ENCODE results near the gene RFNG.
A peak's percentile ranks its signal among the peaks of the same experiment; 100 is the strongest.

RFNG gene

GRCh38 chr17:82051776-82052637, at the start of gene RFNG, which contains the start of gene GPS1:
Gene RFNG, minus strand, starts transcription at chr17:82051811. Its CDS starts 45 bp downstream, at chr17:82051766.
Gene GPS1, plus strand, starts transcription at chr17:82051898. Its CDS starts 34 bp downstream, at chr17:82051932.
- DNase-seq: peak; percentile 33

DNA sequence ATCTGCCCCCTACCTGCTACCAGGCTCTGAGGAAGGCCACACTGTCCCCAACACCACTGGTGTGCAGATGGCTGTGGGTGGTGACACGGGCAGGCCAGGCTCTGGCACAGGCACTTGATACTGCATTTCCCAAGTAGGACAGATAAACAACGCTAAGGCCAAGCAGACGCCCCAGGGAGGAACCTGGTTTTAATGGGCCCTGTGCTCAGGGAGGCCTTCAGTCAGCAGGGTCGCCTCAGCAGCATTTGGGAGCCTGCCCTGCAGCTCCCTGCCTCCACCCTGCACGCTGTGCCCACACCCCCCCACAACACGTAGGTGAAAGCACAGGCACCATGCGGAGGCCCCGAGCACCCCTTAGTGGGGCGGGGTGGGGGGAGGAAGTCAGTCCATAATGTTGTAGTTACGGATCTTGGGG, 49.7 kb upstream of the RFNG start:
- DNase-seq: no peak

DNA sequence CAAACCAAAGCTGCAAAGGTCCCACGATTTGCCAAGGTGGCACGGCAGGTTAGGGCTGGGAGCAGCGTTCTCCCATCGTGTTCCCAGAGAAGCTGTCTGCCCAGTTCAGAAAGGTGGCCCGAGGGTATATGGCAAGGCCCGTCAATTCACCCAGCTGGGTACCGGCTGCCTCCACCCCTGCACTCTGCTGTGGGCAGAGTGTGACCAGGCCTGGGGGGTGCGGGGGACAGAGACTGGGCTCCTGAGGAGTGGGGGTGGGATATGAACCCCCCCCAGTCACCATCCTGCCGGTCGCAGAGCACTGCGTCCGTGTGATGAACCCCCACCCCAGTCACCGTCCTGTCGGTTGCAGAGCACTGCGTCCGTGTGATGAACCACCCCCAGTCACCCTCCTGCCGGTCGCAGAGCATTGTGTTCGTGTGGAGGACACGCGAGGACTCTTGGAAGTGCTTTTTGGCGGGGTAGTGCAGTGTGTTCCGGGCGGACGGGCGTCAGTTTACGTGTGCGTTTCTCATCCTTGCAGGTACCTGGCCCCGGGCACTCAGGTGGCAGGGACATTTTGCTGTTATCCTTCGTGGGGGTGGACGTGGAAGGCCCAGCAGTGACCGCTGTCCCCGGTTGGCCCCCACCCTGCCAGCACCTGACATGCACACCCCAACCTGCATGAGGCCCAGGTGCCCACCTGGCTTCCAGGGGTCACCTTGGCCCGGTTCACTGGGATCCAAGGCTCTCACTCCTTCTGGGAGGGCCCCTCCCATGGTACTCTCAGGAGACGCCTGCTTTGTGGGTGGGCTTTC, 49.1 kb upstream of the RFNG start:
- no peak for DNase-seq

GRCh38 chr17:82098939-82099763, 47.5 kb upstream of the RFNG start:
- DNase-seq: no peak

DNA sequence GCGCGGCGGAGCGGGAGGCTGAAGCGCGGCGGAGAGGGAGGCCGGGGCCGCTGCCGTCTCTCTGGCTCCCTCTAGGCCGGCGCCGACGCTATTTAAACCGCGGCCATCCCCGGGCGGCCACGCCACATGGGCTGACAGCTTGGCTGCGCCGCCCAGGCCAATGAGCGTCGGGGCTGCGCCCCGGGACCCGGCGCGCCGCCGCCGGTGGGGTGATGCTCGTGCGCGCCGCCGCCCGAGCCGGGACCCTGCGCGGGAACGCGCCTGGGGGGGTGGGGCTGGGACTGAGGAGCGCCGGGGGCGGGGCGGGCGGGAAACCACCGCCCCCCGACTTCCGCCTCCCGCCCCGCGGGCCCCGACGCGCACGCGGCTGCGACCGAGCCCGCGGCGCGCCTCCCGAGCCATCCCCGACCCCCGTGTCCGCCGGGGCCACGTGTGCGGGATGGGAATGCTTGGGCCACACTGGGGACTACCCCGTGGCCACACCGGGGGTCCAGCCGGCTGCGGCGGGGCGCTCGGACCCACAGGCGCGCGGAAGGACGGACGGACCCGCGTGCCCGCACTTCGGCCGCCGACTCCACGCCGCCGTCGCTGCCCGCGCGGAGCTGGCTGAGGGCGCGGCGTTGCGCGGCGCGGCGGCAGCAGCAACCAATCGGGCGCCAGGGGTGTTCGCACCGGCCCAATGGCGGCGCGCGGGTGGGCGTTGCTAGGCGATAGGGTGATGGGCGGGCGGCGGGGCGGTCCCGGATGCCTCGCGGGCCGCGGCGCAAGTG, 46.7 kb upstream of the RFNG start, which contains the start of gene FASN:
Gene FASN (minus strand): TSS at position 68 of the 770 bp plus-strand sequence. CDS start 1,791 bp downstream, outside the sequence.
- DNase-seq: peak; percentile 95

- no peak for DNase-seq
Observed at GRCh38 chr17:82097919-82098168, 46.2 kb upstream of the RFNG start.

- DNase-seq: peak; percentile 22
Observed at GRCh38 chr17:82097184-82097918, 45.7 kb upstream of the RFNG start.

- DNase-seq: no peak
Observed at GRCh38 chr17:82096709-82097183, 45.1 kb upstream of the RFNG start.

DNA sequence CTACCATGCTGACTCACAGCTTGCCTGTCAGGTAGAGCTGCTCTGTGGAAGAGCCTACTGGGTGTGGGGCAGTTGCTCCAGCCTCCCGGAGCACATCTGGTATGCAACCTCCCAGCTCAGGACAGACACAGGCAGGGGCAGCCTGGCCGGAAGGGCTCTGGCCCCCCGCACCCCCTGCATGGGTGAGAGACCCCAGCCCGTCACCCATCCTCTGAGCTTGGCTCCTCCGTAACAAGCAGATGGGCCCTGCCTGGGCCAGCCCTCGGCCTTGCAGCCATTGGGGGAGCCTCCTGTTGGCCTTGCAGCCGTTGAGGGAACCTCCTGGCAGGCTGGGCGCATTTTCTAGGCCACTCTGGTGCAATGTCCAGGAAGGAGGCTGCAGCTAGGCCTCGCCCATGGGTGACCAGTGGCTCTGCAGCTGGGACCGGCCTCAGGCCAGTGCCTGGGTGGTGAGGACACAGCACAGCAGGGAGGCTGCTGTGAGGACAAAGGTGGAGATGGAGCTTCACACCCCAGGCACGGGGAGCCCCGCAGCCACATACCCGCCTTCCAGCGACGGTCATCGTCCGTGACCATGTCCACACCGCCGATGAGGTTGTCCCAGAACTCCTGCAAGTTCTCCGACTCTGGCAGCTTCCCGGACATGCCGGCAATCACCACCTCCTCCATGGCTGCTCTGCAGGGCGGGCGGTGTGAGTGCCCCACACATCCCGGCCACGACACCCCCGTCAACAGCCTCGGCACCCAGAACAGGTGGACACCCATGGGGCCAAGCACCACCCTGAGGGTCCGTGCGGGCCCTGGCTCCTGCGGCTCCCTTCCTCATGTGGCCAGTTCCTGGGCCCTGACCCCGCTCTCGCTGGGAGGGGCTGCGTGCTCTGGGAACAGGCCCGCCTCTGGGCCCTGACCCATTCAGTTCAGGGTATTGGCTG, 44.4 kb upstream of the RFNG start:
- DNase-seq: no peak

DNA sequence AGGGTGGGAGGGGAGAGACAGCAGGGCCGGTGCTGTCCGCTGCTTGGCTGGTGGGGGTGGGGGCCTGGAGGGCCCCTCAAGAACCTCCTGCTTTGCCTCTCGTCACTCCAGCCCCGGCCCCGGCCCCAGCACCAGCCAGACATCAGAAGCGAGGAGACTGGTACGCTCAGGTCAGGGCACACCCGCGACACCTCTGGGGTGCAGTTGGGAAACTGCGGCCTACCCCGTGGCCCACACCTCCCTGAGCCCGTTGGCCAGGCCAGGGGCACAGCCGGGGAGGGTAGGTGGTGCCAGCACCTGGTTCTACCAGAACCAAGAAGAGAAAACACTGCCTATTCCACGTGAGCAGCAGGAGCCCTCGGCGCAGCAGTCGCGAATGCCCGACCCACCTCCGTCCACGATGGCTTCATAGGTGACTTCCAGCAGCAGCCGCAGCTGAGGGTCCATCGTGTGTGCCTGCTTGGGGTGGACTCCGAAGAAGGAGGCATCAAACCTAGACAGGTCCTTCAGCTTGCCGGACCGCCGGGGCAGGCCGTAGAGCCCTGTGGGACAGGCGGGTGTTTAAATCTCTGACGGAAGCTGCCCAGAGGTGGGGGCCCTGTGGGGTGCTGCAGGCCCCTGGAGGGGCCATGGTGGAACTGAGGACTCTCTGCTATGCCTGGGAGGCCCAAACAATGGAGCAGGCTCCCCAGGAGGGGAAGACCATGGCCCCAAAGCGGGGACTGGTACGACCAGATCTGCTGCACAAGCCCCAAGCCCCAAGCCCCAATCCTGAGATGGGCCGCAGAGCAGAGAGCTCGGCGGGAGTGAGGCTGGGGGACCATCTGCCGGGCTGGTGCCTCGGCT, 43.5 kb upstream of the RFNG start:
- DNase-seq: no peak

GRCh38 chr17:82092995-82093751, 41.6 kb upstream of the RFNG start:
- no peak for DNase-seq

DNA sequence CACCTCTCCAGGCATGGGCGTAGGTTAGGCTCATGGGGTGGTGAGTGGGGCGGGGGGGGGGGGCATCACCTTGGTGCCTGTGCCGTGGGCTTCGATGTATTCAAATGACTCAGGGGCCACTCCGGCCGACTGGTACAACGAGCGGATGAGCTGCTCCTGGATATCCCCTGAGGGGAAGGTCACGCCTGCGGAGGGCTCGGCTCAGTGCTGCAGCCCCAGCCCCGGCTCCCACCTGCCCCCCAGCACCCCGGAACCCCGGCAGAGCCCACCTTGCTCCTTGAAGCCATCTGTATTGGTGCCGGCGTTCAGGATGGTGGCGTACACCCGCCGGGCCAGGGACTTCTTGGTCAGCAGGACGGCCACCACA, 41.0 kb upstream of the RFNG start:
- no peak for DNase-seq

DNA sequence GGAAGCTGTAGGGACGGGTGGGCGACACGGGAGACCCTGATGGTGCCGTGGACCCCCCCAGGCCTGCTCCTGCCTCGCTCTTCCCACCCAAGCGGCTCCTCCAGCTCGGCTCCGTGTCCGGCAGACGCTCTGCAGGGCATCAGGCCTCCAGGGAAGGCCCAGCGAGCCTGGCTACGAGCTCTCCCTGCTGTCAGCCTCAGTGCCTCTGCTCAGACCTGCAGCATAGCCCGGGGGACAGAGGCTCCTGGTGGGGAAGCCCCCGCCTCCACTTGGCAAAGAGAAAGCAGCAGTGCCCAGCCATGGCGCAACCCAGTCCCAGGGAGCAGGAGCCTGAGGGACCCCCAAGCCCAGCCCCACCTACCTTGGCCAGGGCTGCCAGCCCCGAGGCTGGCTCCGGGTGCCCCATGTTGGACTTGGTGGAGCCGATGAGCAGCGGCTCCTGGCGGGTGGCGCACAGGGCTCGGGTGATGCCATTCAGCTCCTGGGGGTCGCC, 40.5 kb upstream of the RFNG start:
- DNase-seq: no peak

GRCh38 chr17:82091264-82092066, 39.9 kb upstream of the RFNG start:
- no peak for DNase-seq

DNA sequence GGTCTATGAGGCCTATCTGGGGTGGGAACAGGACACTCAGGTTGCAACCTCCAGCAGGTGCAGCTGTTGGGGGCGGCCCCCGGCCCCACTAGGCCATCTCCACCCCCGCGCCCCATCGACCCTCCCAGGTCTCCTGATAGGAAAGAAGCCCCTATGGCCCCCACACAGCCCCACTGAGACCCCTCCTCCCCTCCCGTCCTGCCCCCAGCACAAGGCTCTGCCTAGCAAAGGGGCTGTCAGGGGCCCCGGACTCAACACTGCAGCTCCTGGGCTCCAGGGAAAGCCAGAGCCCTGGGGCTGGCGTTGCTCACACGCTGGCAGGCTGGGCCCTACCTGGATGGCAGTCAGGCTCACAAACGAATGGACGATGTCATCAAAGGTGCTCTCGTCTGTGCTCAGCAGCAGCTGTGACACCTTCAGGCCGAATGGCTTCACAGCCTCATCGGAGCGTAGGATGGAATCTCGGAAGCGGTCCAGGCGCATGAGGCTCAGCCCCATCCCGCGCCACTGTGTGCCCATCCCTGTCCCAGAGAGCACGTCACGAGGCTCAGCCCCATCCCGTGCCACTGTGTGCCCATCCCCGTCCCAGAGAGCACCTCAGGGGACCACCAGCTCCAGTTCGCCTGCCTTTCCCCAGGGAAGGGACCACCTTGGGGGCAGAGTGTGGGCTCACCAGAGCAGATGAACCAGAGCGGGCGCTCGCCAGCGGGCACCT, 39.1 kb upstream of the RFNG start:
- DNase-seq: no peak

- no peak for DNase-seq
Observed at GRCh38 chr17:82089723-82090548, 38.3 kb upstream of the RFNG start.

Data from fibroblast of upper back skin (primary cell).